Measurements from ENCODE around the gene SLC2A11. TPM values are rescaled to one million over a fixed set of nuclear protein-coding genes. Genes with fewer than 3 reads are reported as not detected.

SLC2A11 gene
- total RNA-seq, 1 donor from 2014 or later = 22.6 TPM

GRCh38 chr22:23882370-23882769 lies 24.7 kb downstream of the SLC2A11 start:
- H3K27me3 Mint-ChIP-seq (ENCODE audit: unreplicated experiment) = no peaks in the 10 kb centered on the region
- H3K36me3 Mint-ChIP-seq (ENCODE audit: unreplicated experiment) = peaks cover 28% of the 10 kb centered on the region
- H3K27ac Mint-ChIP-seq (ENCODE audit: unreplicated experiment) = no peak overlapping the region
- no peak overlapping the region for H3K4me3 Mint-ChIP-seq (ENCODE audit: unreplicated experiment)
- H3K9me3 Mint-ChIP-seq (ENCODE audit: unreplicated experiment) = no peaks in the 10 kb centered on the region
- TF ChIP-seq CTCF (IDR thresholded peaks at IDR 0.05) = no peak
- no peaks in the 10 kb centered on the region for H3K4me1 Mint-ChIP-seq (ENCODE audit: unreplicated experiment)
- DNase-seq (ENCODE audit: extremely low spot score, unreplicated experiment) = no peak

GRCh38 chr22:23883658-23884057 lies 26.0 kb downstream of the SLC2A11 start:
- Mint-ChIP-seq H3K9me3 (ENCODE audit: unreplicated experiment) (no peaks in the 10 kb centered on the region), H3K36me3 (ENCODE audit: unreplicated experiment) (peaks cover 20% of the 10 kb centered on the region), H3K4me1 (ENCODE audit: unreplicated experiment) (peaks cover 6% of the 10 kb centered on the region), H3K27me3 (ENCODE audit: unreplicated experiment) (no peaks in the 10 kb centered on the region), H3K27ac (ENCODE audit: unreplicated experiment) (no peak overlapping the region), H3K4me3 (ENCODE audit: unreplicated experiment) (no peak overlapping the region)
- no peak for TF ChIP-seq CTCF (IDR thresholded peaks at IDR 0.05)
- no peak for DNase-seq (ENCODE audit: extremely low spot score, unreplicated experiment)

- no peak for DNase-seq (ENCODE audit: extremely low spot score, unreplicated experiment)
These were observed 26.5 kb downstream of the SLC2A11 start for GRCh38 chr22:23884140-23884539.

GRCh38 chr22:23888615-23889401 lies 31.1 kb downstream of the SLC2A11 start:
- Mint-ChIP-seq H3K27ac (ENCODE audit: unreplicated experiment) (peak overlapping the region; percentile 87), H3K36me3 (ENCODE audit: unreplicated experiment) (no peaks in the 10 kb centered on the region), H3K9me3 (ENCODE audit: unreplicated experiment) (no peaks in the 10 kb centered on the region), H3K4me3 (ENCODE audit: unreplicated experiment) (no peak overlapping the region), H3K27me3 (ENCODE audit: unreplicated experiment) (no peaks in the 10 kb centered on the region), H3K4me1 (ENCODE audit: unreplicated experiment) (peaks cover 14% of the 10 kb centered on the region)
- DNase-seq (ENCODE audit: extremely low spot score, unreplicated experiment) = no peak
- TF ChIP-seq CTCF (IDR thresholded peaks at IDR 0.05) = peak; percentile 11

More at GRCh38 chr22:23884140-23884539, 26.5 kb downstream of the SLC2A11 start:
- Mint-ChIP-seq H3K4me3 (ENCODE audit: unreplicated experiment) (no peak overlapping the region), H3K27me3 (ENCODE audit: unreplicated experiment) (no peaks in the 10 kb centered on the region), H3K27ac (ENCODE audit: unreplicated experiment) (no peak overlapping the region), H3K4me1 (ENCODE audit: unreplicated experiment) (peaks cover 7% of the 10 kb centered on the region), H3K36me3 (ENCODE audit: unreplicated experiment) (peaks cover 17% of the 10 kb centered on the region), H3K9me3 (ENCODE audit: unreplicated experiment) (no peaks in the 10 kb centered on the region)
- no peak for TF ChIP-seq CTCF (IDR thresholded peaks at IDR 0.05)

- H3K27me3 Mint-ChIP-seq (ENCODE audit: unreplicated experiment) = no peaks in the 10 kb centered on the region
- DNase-seq (ENCODE audit: extremely low spot score, unreplicated experiment) = no peak
These were observed 31.9 kb downstream of the SLC2A11 start for GRCh38 chr22:23889620-23890019.

More at GRCh38 chr22:23889620-23890019, 31.9 kb downstream of the SLC2A11 start:
- Mint-ChIP-seq H3K9me3 (ENCODE audit: unreplicated experiment) (no peaks in the 10 kb centered on the region), H3K36me3 (ENCODE audit: unreplicated experiment) (no peaks in the 10 kb centered on the region), H3K4me3 (ENCODE audit: unreplicated experiment) (no peak overlapping the region), H3K4me1 (ENCODE audit: unreplicated experiment) (peaks cover 18% of the 10 kb centered on the region), H3K27ac (ENCODE audit: unreplicated experiment) (peak overlapping the region; percentile 38)
- TF ChIP-seq CTCF (IDR thresholded peaks at IDR 0.05) = no peak
